Osteocyte (in vitro differentiated cells): ENCODE data around the gene POC1A. TPM values are rescaled to one million over a fixed set of nuclear protein-coding genes. Genes with fewer than 3 reads are reported as not detected.
A peak's percentile ranks its signal among the peaks of the same experiment; 100 is the strongest.
"Not testable (repeated sequence)": the region's sequence is repeated elsewhere in the genome, so short reads cannot be mapped to it uniquely, and the experiment has no call there.

Experiments
- DNase-seq: peaks from one replicate; pipeline ENCODE4 v3.0.0; 2021; ENCODE audit warnings: mixed read lengths; ENCODE audit not compliant: unreplicated experiment; ENCODE audit errors: extremely low spot score
- H3K27ac Mint-ChIP-seq: one replicate; pipeline ENCODE4 v1.8.0; 2021; ENCODE audit warnings: mild to moderate bottlenecking, mixed read lengths; ENCODE audit not compliant: unreplicated experiment
- H3K27me3 Mint-ChIP-seq: one replicate; pipeline ENCODE4 v1.8.0; 2021; ENCODE audit warnings: mixed read lengths; ENCODE audit not compliant: unreplicated experiment
- H3K36me3 Mint-ChIP-seq: one replicate; pipeline ENCODE4 v1.8.0; 2021; ENCODE audit warnings: mixed read lengths; ENCODE audit not compliant: unreplicated experiment
- H3K4me1 Mint-ChIP-seq: one replicate; pipeline ENCODE4 v1.8.0; 2021; ENCODE audit warnings: mixed read lengths; ENCODE audit not compliant: unreplicated experiment
- H3K4me3 Mint-ChIP-seq: one replicate; pipeline ENCODE4 v1.8.0; 2021; ENCODE audit warnings: mild to moderate bottlenecking, moderate library complexity, mixed read lengths; ENCODE audit not compliant: unreplicated experiment
- H3K9me3 Mint-ChIP-seq: one replicate; pipeline ENCODE4 v1.8.0; 2021; ENCODE audit warnings: mixed read lengths; ENCODE audit not compliant: unreplicated experiment
- total RNA-seq: library from RNA; stranded (reverse); gene quantifications from 2 replicates; pipeline ENCODE4 v1.2.1, GENCODE V29; 2021
- TF ChIP-seq, protein P1 (sequence below): fragments of 200-600 bp; sonication (generic); IDR thresholded peaks from 2 replicates; pipeline ENCODE4 v1.5.0; 2021; ENCODE audit warnings: antibody characterized with exemption, mild to moderate bottlenecking, moderate library complexity

Gene POC1A
- total RNA-seq, 1 donor from 2014 or later, result 5.1 TPM

DNA sequence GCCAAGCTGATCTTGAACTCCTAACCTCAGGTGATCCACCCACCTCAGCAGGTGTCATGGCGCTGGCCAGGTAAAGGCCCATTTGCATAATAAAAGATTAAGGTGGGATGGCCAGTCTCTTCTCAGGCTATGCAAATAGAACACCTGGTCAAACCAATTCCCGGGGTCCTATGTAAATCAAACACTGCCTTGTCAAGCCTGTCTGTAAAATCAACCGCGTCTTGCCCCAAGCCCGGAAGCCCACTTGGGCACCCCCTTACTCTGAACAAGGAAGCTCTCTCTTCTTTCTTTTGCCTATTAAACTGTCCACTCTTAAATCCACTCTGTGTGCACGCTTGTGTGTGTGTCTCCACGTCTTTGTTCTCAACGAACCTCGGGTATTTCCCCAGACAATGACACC, 13.0 kb upstream of the POC1A start:
- no peaks in the 10 kb centered on the region for H3K9me3 Mint-ChIP-seq
- no peak for DNase-seq

DNA sequence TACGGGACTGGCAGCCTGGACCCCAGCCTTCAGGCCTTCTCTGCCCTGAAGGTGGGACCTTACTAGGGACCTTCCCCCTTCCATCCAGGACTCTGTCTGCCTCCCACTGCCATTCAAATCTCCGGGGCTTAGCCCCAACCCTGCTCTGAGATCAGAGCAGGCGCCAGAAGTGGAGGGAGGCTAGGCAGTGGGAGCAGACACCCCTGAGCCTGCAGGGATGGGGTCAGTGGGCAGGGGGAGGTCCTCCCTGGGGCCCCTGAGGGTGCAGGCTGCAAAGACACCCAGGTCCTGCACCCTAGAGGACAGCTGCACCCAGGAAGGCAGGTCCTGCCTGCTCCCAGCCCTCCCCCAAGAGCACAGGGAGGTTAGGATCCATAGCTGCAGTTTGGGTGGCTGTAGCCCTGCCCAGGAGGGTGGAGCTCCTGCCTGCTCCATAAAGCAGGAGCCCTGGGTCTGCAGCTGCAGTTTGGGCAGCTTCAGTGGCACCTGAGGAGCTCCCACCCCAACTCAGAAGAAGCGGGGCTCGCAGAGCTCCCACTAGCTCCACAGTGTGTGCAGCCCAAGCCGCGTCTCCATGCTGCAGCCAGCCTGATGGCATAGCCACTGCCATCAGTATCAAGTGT, 8.1 kb upstream of the POC1A start:
- Mint-ChIP-seq H3K9me3 (no peaks in the 10 kb centered on the region), H3K36me3 (no peaks in the 10 kb centered on the region), H3K27ac (no peak overlapping the region), H3K4me3 (no peak overlapping the region), H3K27me3 (peaks cover 7% of the 10 kb centered on the region), H3K4me1 (no peaks in the 10 kb centered on the region)
- no peak for DNase-seq
- TF ChIP-seq, protein P1, sequence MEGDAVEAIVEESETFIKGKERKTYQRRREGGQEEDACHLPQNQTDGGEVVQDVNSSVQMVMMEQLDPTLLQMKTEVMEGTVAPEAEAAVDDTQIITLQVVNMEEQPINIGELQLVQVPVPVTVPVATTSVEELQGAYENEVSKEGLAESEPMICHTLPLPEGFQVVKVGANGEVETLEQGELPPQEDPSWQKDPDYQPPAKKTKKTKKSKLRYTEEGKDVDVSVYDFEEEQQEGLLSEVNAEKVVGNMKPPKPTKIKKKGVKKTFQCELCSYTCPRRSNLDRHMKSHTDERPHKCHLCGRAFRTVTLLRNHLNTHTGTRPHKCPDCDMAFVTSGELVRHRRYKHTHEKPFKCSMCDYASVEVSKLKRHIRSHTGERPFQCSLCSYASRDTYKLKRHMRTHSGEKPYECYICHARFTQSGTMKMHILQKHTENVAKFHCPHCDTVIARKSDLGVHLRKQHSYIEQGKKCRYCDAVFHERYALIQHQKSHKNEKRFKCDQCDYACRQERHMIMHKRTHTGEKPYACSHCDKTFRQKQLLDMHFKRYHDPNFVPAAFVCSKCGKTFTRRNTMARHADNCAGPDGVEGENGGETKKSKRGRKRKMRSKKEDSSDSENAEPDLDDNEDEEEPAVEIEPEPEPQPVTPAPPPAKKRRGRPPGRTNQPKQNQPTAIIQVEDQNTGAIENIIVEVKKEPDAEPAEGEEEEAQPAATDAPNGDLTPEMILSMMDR, result no peak

More for the DNA sequence above, 13.0 kb upstream of the POC1A start:
- TF ChIP-seq, protein P1, result no peak
- Mint-ChIP-seq H3K4me1 (no peaks in the 10 kb centered on the region), H3K4me3 (no peak overlapping the region), H3K36me3 (no peaks in the 10 kb centered on the region), H3K27ac (no peak overlapping the region), H3K27me3 (peaks cover 8% of the 10 kb centered on the region)

DNA sequence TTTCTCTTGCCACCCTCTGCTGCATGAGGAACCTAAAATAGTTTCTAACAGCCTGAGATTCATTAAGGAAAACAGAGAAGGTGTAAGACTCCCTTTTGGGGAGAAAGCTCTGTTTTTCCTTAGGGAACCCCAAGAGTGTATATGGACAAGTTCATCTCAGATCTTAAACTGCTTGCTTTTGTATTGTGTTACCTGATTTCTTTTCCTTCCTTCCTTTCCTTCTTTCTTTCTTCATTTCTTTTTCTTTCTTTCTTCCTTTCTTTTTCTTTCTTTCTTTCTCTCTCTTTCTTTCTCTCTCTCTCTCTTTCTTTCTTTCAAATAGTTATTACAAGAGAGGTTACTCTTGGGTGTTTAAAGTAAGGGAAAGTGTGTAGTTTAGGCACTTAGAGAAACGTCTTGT, 5.3 kb upstream of the POC1A start:
- H3K4me3 Mint-ChIP-seq, result no peak overlapping the region
- DNase-seq, result no peak
- no peaks in the 10 kb centered on the region for H3K9me3 Mint-ChIP-seq
- no peaks in the 10 kb centered on the region for H3K36me3 Mint-ChIP-seq
- H3K27ac Mint-ChIP-seq, result no peak overlapping the region
- TF ChIP-seq, protein P1, result no peak
- H3K4me1 Mint-ChIP-seq, result peaks cover 6% of the 10 kb centered on the region
- H3K27me3 Mint-ChIP-seq, result peaks cover 2% of the 10 kb centered on the region

DNA sequence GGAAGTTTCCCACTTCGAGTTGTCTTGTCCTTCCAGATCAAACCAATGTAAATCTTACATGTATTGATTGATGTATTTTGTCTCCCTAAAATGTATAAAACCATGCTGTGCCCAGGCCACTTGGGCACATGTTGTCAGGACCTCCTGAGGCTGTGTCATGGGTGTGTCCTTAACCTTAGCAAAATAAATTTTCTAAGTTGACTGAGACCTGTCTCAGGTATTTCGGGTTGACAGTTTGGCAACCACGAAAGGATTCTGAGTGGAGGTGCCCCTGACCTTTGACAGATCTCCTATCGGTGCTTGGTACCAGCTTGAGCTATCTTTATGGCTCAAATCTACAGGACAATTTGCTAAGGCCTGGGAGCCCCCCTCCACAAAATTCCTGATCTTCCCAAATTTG, 1.7 kb upstream of the POC1A start:
- no peaks in the 10 kb centered on the region for H3K36me3 Mint-ChIP-seq
- peak overlapping the region; percentile 98 for H3K27ac Mint-ChIP-seq
- no peak overlapping the region for H3K4me3 Mint-ChIP-seq
- no peaks in the 10 kb centered on the region for H3K9me3 Mint-ChIP-seq
- DNase-seq, result no peak
- H3K27me3 Mint-ChIP-seq, result no peaks in the 10 kb centered on the region
- TF ChIP-seq, protein P1, result no peak
- H3K4me1 Mint-ChIP-seq, result peaks cover 14% of the 10 kb centered on the region

DNA sequence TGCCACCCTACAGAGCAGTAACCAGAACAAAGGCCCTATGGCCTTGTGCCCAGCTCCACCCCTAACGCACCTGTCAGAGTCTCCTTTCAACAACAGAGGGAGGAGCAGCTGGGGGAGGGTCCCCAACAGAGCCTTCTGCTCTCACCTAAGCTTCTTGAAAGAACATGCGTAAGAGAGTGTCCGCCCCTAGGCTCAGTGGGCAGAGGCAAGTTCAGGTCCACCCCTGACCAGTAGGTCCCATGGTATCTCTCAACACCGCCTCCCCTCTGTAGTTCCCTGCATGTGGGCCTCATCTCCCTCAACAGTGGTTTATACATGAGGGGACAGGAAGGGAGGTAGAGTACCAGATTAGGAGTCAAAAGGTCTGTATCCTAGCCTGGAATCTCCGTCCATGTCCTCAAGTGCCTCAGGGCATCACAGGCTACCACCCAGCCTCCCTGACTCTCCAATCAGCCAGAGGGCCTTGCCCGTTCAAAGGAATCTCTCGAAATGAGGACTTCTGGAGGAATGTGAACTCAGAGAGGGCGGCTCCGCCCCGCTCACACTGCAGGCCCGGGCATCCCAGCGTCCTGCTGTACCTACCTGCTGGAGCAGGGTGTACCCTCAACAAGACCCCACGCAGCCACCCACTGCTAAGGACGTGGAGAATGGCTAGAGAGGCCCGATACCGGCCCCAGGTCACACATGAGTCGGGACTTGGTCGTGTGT, 680 bp downstream of the POC1A start:
- TF ChIP-seq, protein P1, result no peak
- peaks cover 14% of the 10 kb centered on the region for H3K4me1 Mint-ChIP-seq
- peak overlapping the region; percentile 71 for H3K27ac Mint-ChIP-seq
- no peaks in the 10 kb centered on the region for H3K36me3 Mint-ChIP-seq
- H3K27me3 Mint-ChIP-seq, result no peaks in the 10 kb centered on the region
- no peak for DNase-seq
- H3K4me3 Mint-ChIP-seq, result peak overlapping the region; percentile 92
- H3K9me3 Mint-ChIP-seq, result no peaks in the 10 kb centered on the region

DNA sequence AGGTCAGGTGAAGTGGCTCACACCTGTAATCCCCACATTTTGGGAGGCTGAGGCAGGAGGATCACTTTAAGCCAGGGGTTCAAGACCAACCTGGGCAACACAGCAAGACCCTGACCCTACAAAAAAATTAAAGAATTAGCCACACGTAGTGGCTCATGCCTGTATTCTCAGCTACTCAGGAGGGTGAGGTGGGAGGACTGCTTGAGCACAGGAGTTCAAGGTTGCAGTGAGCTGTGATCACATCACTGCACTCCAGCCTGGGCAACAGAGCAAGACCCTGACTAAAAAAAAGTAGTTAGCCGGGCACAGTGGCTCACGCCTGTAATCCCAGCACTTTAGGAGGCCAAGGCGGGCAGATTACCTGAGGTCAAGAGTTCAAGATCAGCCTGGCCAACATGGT, 2.2 kb downstream of the POC1A start:
- H3K4me3 Mint-ChIP-seq, H3K9me3 Mint-ChIP-seq, H3K36me3 Mint-ChIP-seq, H3K27me3 Mint-ChIP-seq, DNase-seq, H3K27ac Mint-ChIP-seq: not testable (repeated sequence)
- peaks cover 14% of the 10 kb centered on the region for H3K4me1 Mint-ChIP-seq
